HEK293 (cell line): ENCODE measurements around the gene TMEM255B.

Experiments used
- EGR2 ChIP-seq: fragments of 450-650 bp; formaldehyde crosslinking; IDR thresholded peaks from 2 replicates; pipeline ENCODE4 v1.5.1; 2016; ENCODE audit warnings: low read depth, missing biosample characterization, missing genetic modification characterization
- GLIS1 ChIP-seq: fragments of 450-650 bp; formaldehyde crosslinking; IDR thresholded peaks from 2 replicates; pipeline ENCODE4 v1.5.1; 2016; ENCODE audit warnings: missing biosample characterization, missing genetic modification characterization
- KLF1 ChIP-seq: fragments of 450-650 bp; formaldehyde crosslinking; IDR thresholded peaks from 2 replicates; pipeline ENCODE4 v1.5.1; 2016; ENCODE audit warnings: missing biosample characterization, missing genetic modification characterization
- KLF10 ChIP-seq: fragments of 450-650 bp; IDR thresholded peaks from 2 replicates; pipeline ENCODE4 v1.5.1; 2018; ENCODE audit warnings: missing biosample characterization, mild to moderate bottlenecking, missing genetic modification characterization
- KLF9 ChIP-seq: fragments of 450-650 bp; formaldehyde crosslinking; IDR thresholded peaks from 2 replicates; pipeline ENCODE4 v1.5.1; 2016; ENCODE audit warnings: missing biosample characterization, missing genetic modification characterization, low read depth
- PRDM1 ChIP-seq: fragments of 450-650 bp; formaldehyde crosslinking; IDR thresholded peaks from 2 replicates; pipeline ENCODE4; 2016; ENCODE audit warnings: missing biosample characterization, missing genetic modification characterization
- SCRT1 ChIP-seq: fragments of 450-650 bp; formaldehyde crosslinking; IDR thresholded peaks from 2 replicates; pipeline ENCODE4 v1.5.1; 2016; ENCODE audit warnings: missing biosample characterization, missing genetic modification characterization, borderline replicate concordance
- SETDB1 ChIP-seq: IDR thresholded peaks from one replicate; pipeline ENCODE4 v1.6.1; 2017; ENCODE audit warnings: mild to moderate bottlenecking, low read length, moderate library complexity, mixed read lengths; ENCODE audit not compliant: insufficient read length
- SP2 ChIP-seq: fragments of 450-650 bp; formaldehyde crosslinking; IDR thresholded peaks from 2 replicates; pipeline ENCODE4 v1.5.1; 2016; ENCODE audit warnings: missing biosample characterization, missing genetic modification characterization
- WT1 ChIP-seq: fragments of 450-650 bp; formaldehyde crosslinking; IDR thresholded peaks from 2 replicates; pipeline ENCODE4 v1.5.1; 2016; ENCODE audit warnings: missing biosample characterization, missing genetic modification characterization
- ZBTB1 ChIP-seq: fragments of 450-650 bp; formaldehyde crosslinking; IDR thresholded peaks from 2 replicates; pipeline ENCODE4 v1.5.1; 2016; ENCODE audit warnings: missing biosample characterization, missing genetic modification characterization
- ZBTB20 ChIP-seq: fragments of 450-650 bp; formaldehyde crosslinking; IDR thresholded peaks from 2 replicates; pipeline ENCODE4 v1.5.1; 2016; ENCODE audit warnings: missing biosample characterization, missing genetic modification characterization
- ZEB2 ChIP-seq: fragments of 450-650 bp; formaldehyde crosslinking; IDR thresholded peaks from 2 replicates; pipeline ENCODE4 v1.5.1; 2016; ENCODE audit warnings: missing biosample characterization, missing genetic modification characterization
- ZFHX2 ChIP-seq: fragments of 450-650 bp; formaldehyde crosslinking; conservative IDR thresholded peaks from 2 replicates; pipeline ENCODE4 v1.5.1; 2016; ENCODE audit warnings: missing biosample characterization, missing genetic modification characterization
- ZFP37 ChIP-seq: fragments of 450-650 bp; formaldehyde crosslinking; IDR thresholded peaks from 2 replicates; pipeline ENCODE4 v1.5.1; 2016; ENCODE audit warnings: missing biosample characterization, missing genetic modification characterization
- ZIC2 ChIP-seq: fragments of 450-650 bp; formaldehyde crosslinking; IDR thresholded peaks from 2 replicates; pipeline ENCODE4 v1.5.1; 2016; ENCODE audit warnings: missing biosample characterization, missing genetic modification characterization
- ZNF140 ChIP-seq: fragments of 450-650 bp; formaldehyde crosslinking; IDR thresholded peaks from 2 replicates; pipeline ENCODE4 v1.5.1; 2016; ENCODE audit warnings: missing biosample characterization, missing genetic modification characterization
- ZNF157 ChIP-seq: fragments of 450-650 bp; formaldehyde crosslinking; IDR thresholded peaks from 2 replicates; pipeline ENCODE4 v1.5.1; 2016; ENCODE audit warnings: missing biosample characterization, missing genetic modification characterization
- ZNF221 ChIP-seq: fragments of 450-650 bp; formaldehyde crosslinking; IDR thresholded peaks from 2 replicates; pipeline ENCODE4 v1.5.1; 2017; ENCODE audit warnings: missing biosample characterization, missing genetic modification characterization, borderline replicate concordance
- ZNF341 ChIP-seq: fragments of 450-650 bp; formaldehyde crosslinking; IDR thresholded peaks from 2 replicates; pipeline ENCODE4; 2016; ENCODE audit warnings: low read depth, missing biosample characterization, missing genetic modification characterization
- ZNF37A ChIP-seq: fragments of 450-650 bp; IDR thresholded peaks from 2 replicates; pipeline ENCODE4 v1.5.1; 2018; ENCODE audit warnings: missing biosample characterization, missing genetic modification characterization
- ZNF530 ChIP-seq: fragments of 450-650 bp; formaldehyde crosslinking; IDR thresholded peaks from 2 replicates; pipeline ENCODE4 v1.5.1; 2016; ENCODE audit warnings: low read depth, missing biosample characterization, missing genetic modification characterization
- ZNF558 ChIP-seq: fragments of 450-650 bp; formaldehyde crosslinking; IDR thresholded peaks from 2 replicates; pipeline ENCODE4 v1.5.1; 2016; ENCODE audit warnings: missing biosample characterization, missing genetic modification characterization
- ZNF585B ChIP-seq: fragments of 450-650 bp; formaldehyde crosslinking; IDR thresholded peaks from 2 replicates; pipeline ENCODE4 v1.5.1; 2016; ENCODE audit warnings: missing biosample characterization, missing genetic modification characterization
- ZNF600 ChIP-seq: fragments of 450-650 bp; formaldehyde crosslinking; IDR thresholded peaks from 2 replicates; pipeline ENCODE4 v1.5.1; 2016; ENCODE audit warnings: missing biosample characterization, missing genetic modification characterization
- ZNF624 ChIP-seq: fragments of 450-650 bp; formaldehyde crosslinking; IDR thresholded peaks from 2 replicates; pipeline ENCODE4 v1.5.1; 2017; ENCODE audit warnings: missing biosample characterization, missing genetic modification characterization
- ZNF830 ChIP-seq: fragments of 450-650 bp; IDR thresholded peaks from 2 replicates; pipeline ENCODE4 v1.5.0; 2018; ENCODE audit warnings: missing biosample characterization, missing genetic modification characterization, low read depth, mild to moderate bottlenecking, moderate library complexity
- ZSCAN16 ChIP-seq: fragments of 450-650 bp; formaldehyde crosslinking; IDR thresholded peaks from 2 replicates; pipeline ENCODE4 v1.5.1; 2016; ENCODE audit warnings: missing biosample characterization, missing genetic modification characterization
- TF ChIP-seq, protein P1 (sequence below): fragments of 450-650 bp; formaldehyde crosslinking; IDR thresholded peaks from 2 replicates; pipeline ENCODE4 v1.5.1; 2016; ENCODE audit warnings: missing biosample characterization, missing genetic modification characterization
- TF ChIP-seq, protein P2 (sequence below): fragments of 450-650 bp; formaldehyde crosslinking; IDR thresholded peaks from 2 replicates; pipeline ENCODE4 v1.5.1; 2016; ENCODE audit warnings: missing biosample characterization, missing genetic modification characterization
- TF ChIP-seq, protein P3 (sequence below): fragments of 450-650 bp; IDR thresholded peaks from 2 replicates; pipeline ENCODE4 v1.5.1; 2018; ENCODE audit warnings: missing biosample characterization, missing genetic modification characterization
- TF ChIP-seq, protein P4 (sequence below): fragments of 450-650 bp; formaldehyde crosslinking; IDR thresholded peaks from 2 replicates; pipeline ENCODE4 v1.5.1; 2016; ENCODE audit warnings: missing biosample characterization, missing genetic modification characterization
- TF ChIP-seq, protein P5 (sequence below): fragments of 450-650 bp; formaldehyde crosslinking; IDR thresholded peaks from 2 replicates; pipeline ENCODE4 v1.5.1; 2017; ENCODE audit warnings: missing biosample characterization, missing genetic modification characterization

TMEM255B gene

DNA sequence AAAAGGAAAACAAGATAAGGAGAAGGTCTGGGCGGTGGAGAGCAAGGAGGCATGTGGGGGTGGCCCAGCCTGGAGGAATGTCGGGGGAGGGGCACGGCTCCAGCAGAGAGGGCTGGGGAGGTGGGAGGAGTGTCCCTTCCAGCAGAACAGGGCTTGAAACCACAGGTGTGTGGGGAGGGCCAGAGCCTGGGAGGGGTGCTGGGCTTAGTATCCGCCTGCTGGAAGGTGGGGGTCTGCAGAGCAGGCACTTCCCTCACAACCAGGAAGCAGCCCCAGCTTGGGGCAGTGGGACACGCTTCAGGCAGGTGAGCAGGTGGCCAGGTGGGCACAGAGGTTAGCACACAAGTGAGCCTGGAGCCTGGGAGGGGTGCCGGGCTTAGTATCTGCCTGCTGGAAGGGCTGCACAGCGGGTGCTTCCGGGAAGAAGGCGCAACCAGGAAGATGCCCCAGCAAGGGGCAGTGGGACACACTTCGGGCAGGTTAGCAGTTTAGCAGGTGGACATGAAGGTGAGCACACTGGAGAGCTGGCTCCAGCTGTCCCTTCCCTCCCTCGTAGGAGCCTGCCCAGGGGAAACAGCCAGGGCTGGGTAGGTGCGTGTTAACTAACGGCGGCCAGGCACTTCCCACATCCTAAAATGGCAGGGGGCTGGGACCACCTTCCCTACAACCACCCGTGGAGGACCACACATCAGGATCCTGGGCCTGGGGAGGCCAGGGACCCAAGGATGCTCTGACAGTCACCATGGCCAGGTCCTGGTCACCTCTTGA, 101.8 kb downstream of the TMEM255B start (continued):
- TF ChIP-seq, protein P1, sequence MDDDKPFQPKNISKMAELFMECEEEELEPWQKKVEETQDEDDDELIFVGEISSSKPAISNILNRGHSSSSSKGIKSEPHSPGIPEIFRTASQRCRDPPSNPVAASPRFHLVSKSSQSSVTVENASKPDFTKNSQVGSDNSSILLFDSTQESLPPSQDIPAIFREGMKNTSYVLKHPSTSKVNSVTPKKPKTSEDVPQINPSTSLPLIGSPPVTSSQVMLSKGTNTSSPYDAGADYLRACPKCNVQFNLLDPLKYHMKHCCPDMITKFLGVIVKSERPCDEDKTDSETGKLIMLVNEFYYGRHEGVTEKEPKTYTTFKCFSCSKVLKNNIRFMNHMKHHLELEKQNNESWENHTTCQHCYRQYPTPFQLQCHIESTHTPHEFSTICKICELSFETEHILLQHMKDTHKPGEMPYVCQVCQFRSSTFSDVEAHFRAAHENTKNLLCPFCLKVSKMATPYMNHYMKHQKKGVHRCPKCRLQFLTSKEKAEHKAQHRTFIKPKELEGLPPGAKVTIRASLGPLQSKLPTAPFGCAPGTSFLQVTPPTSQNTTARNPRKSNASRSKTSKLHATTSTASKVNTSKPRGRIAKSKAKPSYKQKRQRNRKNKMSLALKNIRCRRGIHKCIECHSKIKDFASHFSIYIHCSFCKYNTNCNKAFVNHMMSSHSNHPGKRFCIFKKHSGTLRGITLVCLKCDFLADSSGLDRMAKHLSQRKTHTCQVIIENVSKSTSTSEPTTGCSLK = no peak
- TF ChIP-seq EGR2 (tag by site-specific recombination) (peak; percentile 97), ZBTB20 (no peak), ZNF140 (tag by site-specific recombination) (no peak), ZBTB1 (tag by site-specific recombination) (no peak), ZNF624 (tag by site-specific recombination) (no peak), ZNF341 (tag by site-specific recombination) (peak; percentile 98), ZIC2 (tag by site-specific recombination) (peak; percentile 97), ZFHX2 (tag by site-specific recombination) (peak; percentile 95), ZNF600 (tag by site-specific recombination) (peak; percentile 65; the same call in 1 of the 2 replicates), KLF1 (tag by site-specific recombination) (peak; percentile 88), SETDB1 (no peak), ZNF37A (tag by site-specific recombination) (no peak), KLF10 (no peak), ZNF157 (no peak), ZNF558 (tag by site-specific recombination) (no peak), ZNF221 (tag by site-specific recombination) (no peak), SP2 (peak; percentile 35; the same call in 1 of the 2 replicates), PRDM1 (tag by site-specific recombination) (0 out of 2 replicates have a peak, but pooled peaks have one; percentile 18), KLF9 (tag by site-specific recombination) (peak; percentile 53; the same call in 1 of the 2 replicates), WT1 (tag by site-specific recombination) (peak; percentile 96), SCRT1 (tag by site-specific recombination) (peak; percentile 93), ZEB2 (tag by site-specific recombination) (peak; percentile 67; the same call in 1 of the 2 replicates), ZSCAN16 (tag by site-specific recombination) (no peak), ZNF585B (tag by site-specific recombination) (no peak), ZNF830 (tag by site-specific recombination) (no peak), ZFP37 (no peak), ZNF530 (tag by site-specific recombination) (no peak), GLIS1 (tag by site-specific recombination) (peak; percentile 93)
- TF ChIP-seq, protein P2, sequence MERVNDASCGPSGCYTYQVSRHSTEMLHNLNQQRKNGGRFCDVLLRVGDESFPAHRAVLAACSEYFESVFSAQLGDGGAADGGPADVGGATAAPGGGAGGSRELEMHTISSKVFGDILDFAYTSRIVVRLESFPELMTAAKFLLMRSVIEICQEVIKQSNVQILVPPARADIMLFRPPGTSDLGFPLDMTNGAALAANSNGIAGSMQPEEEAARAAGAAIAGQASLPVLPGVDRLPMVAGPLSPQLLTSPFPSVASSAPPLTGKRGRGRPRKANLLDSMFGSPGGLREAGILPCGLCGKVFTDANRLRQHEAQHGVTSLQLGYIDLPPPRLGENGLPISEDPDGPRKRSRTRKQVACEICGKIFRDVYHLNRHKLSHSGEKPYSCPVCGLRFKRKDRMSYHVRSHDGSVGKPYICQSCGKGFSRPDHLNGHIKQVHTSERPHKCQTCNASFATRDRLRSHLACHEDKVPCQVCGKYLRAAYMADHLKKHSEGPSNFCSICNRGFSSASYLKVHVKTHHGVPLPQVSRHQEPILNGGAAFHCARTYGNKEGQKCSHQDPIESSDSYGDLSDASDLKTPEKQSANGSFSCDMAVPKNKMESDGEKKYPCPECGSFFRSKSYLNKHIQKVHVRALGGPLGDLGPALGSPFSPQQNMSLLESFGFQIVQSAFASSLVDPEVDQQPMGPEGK (tag by site-specific recombination) = 0 out of 2 replicates have a peak, but pooled peaks have one; percentile 37
- TF ChIP-seq, protein P3, sequence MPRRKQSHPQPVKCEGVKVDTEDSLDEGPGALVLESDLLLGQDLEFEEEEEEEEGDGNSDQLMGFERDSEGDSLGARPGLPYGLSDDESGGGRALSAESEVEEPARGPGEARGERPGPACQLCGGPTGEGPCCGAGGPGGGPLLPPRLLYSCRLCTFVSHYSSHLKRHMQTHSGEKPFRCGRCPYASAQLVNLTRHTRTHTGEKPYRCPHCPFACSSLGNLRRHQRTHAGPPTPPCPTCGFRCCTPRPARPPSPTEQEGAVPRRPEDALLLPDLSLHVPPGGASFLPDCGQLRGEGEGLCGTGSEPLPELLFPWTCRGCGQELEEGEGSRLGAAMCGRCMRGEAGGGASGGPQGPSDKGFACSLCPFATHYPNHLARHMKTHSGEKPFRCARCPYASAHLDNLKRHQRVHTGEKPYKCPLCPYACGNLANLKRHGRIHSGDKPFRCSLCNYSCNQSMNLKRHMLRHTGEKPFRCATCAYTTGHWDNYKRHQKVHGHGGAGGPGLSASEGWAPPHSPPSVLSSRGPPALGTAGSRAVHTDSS (tag by site-specific recombination) = no peak
- TF ChIP-seq, protein P4, sequence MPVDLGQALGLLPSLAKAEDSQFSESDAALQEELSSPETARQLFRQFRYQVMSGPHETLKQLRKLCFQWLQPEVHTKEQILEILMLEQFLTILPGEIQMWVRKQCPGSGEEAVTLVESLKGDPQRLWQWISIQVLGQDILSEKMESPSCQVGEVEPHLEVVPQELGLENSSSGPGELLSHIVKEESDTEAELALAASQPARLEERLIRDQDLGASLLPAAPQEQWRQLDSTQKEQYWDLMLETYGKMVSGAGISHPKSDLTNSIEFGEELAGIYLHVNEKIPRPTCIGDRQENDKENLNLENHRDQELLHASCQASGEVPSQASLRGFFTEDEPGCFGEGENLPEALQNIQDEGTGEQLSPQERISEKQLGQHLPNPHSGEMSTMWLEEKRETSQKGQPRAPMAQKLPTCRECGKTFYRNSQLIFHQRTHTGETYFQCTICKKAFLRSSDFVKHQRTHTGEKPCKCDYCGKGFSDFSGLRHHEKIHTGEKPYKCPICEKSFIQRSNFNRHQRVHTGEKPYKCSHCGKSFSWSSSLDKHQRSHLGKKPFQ (tag by site-specific recombination) = no peak
- TF ChIP-seq, protein P5, sequence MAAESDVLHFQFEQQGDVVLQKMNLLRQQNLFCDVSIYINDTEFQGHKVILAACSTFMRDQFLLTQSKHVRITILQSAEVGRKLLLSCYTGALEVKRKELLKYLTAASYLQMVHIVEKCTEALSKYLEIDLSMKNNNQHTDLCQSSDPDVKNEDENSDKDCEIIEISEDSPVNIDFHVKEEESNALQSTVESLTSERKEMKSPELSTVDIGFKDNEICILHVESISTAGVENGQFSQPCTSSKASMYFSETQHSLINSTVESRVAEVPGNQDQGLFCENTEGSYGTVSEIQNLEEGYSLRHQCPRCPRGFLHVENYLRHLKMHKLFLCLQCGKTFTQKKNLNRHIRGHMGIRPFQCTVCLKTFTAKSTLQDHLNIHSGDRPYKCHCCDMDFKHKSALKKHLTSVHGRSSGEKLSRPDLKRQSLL (tag by site-specific recombination) = no peak; the same call in 1 of the 2 replicates
